GM15510 (cell line): ENCODE measurements around the gene SMIM38.

Experiments
- POLR2A ChIP-seq: IDR thresholded peaks from 3 replicates; pipeline ENCODE4 v1.6.1; 2011; ENCODE audit warnings: borderline replicate concordance; ENCODE audit not compliant: insufficient read length; ENCODE audit errors: extremely low read depth

The SMIM38 gene

DNA sequence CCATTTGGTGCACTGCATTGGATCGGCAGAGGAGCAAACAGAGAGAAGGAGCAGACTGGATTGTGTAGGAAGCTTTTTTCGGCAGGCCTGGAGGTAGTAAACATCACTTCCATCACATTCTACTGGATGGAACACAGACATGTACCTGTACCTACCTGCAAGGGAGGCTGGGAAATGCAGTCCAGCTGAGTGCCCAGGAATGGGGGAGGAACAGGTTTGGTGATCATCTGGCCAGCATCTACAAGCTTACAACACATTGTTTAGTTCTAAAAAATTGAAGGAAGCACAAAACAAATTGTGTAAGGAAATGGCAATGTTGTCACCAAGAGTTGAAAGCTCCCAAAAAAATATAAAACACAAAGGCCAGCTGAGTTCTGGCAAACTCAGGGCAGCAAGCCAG is 19.1 kb downstream of the SMIM38 start:
- no peak for TF ChIP-seq POLR2A

DNA sequence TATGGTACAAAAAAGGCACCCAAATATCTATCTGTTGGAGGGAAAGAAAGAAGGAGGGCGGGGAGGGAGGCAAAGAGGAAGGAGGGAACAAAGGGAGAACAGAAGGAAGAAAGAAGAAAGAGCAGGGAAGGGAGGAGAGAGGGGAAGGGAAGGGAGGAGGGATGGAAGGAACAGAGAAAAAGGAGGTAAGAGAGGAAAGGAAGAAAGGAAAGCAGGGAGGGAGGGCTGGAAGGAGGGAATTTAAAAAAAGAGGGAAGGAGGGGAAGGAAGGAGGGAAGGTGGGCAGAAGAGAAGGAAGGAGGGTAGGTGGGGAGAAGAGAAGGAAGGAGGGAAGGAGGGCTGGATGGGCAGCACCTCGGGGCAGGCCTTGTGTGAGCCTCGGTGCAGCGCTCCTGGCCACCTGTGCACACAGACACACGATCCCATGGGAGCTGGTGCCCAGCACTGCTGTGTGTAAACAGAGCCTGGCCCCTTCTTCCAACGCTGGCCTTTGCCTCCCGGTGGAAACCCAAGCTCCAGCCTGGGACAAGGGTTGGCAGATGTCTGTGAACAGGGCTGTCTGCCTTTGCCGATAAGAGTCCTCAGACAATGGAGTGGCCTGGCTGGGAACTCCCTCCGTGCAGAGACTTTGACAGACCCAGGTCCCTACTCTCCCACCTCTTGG is 23.2 kb downstream of the SMIM38 start:
- TF ChIP-seq POLR2A = no peak

DNA sequence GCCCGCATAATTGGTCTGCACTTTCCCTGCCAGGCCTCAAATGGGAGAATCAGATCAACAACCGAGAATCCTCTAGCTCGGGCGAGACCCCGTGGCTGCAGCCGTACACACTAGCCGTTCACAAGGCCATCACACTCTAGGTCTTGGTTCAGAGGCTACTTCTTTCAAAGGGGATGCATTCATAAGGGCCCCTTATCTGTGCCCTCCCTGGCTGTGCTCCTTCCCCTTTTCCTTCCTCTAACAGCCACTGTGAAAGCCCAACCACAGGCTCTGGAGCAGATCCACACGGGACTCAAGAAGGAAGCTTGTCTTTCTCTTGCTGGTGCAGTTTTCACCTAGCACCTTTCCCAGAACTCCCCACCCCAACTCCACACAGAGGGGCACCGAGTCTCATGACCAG is 24.5 kb downstream of the SMIM38 start:
- no peak for TF ChIP-seq POLR2A

GRCh38 chr11:69180726-69181125 is 25.0 kb downstream of the SMIM38 start:
- TF ChIP-seq POLR2A = no peak

GRCh38 chr11:69183613-69184012 is 27.9 kb downstream of the SMIM38 start:
- TF ChIP-seq POLR2A = no peak

DNA sequence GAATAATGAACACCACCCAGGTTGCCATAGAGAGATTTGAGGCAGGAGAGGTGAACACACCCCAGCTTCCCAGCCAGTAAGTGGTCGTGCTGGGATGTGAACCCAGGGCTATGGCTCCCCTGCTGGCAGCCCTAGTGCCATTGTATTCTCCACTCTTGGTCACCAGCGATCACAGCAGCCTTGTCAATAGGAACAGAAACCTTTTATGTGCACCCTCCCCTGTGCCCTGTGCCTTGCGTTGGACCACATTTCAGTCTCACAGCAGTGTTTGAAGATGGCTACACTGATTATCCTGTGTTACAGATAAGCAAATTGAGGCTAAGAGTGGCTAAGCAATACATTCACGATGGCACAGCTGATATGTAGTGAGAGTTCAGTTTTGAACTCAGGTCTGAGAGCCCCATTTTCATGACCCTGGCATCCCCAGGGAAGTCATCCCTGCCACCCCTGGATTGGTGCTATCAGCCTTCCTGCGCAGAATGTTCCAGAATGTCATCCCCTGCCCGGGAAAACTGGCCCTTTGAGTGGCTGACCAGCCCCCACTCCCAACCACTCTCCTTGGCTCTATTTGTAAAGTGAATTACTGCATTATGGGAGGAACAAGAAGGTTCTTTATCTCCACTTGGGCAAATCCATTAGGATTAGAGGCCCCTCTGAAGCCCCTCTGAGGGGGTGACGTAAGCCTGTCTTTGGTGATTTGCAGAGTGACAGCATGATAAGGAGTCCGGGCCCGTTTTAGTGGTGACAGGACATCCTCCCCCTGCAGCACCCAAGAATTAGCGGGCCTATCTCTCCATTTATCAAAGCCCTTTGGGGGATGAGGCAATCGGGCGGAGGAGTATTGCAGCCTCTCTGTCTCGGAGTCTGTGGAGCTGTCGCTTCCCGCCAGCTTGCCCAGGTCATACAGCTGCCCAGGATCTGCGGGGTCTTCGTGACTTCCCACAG is 30.9 kb downstream of the SMIM38 start:
- no peak for TF ChIP-seq POLR2A

DNA sequence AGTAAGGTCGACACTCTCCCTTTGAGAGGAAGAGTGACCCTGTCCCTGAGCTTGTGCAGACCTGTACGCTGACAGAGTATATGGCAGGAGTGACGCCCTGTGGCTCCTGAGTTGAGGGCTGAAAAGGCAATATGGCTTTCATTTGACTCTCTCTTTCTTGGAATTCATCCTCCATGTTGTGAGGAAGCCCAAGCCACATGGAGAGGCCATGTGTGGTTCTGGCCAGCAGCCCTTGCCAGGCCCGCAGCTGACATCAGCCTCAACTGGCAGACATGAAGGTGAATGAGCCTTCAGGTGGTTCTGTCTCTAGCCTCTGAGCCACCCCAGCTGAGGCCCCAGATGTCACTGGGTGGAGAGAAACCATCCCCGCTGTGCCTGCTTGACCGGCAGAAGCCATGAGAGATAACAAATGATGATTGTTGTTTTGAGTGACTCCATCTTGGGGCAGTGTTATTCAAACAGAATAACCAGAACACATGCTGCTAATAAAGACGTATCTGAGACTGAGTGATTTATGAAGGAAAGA is 31.9 kb downstream of the SMIM38 start:
- no peak for TF ChIP-seq POLR2A

DNA sequence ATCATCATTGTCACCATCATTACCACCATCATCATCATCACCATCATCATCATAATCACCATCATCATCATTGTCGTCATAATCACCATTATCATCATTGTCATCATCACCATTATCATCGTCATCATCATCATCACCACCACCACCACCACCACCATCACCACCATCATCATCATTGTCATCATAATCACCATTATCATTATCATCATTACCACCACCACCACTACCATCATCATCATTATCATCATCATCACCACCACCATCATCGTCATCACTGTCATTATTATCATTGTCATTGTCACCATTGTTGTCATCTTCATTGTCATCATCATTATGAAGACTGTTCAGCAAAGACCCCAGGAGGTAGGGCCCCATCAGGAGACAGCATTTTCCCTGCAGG is 33.3 kb downstream of the SMIM38 start:
- no peak for TF ChIP-seq POLR2A

DNA sequence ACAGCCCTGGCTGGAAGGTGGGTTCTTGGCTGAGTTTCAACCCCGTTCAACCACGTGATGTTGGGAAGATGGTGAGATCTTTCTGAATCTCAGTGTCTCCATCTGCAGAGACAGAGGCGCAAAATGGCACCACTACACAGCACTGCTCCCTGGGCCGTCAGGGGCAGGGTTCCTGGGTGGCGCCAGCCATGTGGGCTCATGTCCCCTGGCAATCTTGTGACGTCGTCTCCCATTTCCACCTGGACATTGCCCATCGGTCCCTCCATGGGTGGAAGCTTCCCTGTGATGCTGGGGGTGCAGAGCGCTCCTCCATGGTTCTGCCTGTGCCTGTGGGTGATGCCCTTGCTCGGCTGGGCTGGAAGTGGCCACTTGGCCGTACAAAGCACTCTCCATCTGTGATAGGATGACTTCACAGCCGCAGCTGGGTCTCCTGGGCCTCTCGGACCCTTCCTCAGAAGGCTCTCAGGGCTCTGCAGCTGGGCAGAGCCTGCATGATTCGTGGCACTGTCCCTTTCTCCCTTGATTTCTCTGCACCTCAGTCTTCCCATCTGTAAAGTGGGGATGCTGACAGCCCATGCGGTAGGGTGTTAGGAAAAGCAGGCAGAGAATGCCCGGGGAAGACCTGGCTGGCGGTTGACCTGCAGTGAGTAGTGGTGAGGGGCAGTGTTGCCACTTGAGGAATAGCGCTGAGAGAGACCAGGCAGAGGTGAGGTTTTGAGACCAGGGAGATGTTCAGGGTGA is 35.2 kb downstream of the SMIM38 start:
- TF ChIP-seq POLR2A = no peak

- TF ChIP-seq POLR2A = no peak
Observed at GRCh38 chr11:69192301-69192721, 36.6 kb downstream of the SMIM38 start.

DNA sequence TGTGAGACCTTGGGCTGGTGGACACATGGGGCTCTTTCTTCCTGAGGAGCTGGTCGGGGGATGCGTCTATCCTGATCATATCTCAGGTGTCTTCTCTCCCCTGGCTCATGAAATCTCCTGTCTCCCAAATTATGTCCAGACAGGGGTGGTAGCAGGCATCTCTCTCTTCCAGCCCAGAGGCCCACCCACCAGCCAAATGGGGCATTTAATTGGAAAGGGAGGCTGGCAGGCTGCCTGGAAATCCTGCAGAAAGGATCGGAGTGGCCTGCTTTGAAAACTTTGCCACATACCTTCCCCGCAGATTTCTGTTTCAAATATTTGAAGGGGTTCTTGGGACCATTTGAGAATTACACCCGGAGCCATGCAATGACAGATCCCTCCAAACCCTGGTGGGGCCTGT is 37.4 kb downstream of the SMIM38 start:
- TF ChIP-seq POLR2A = no peak

GRCh38 chr11:69193629-69194028 is 37.9 kb downstream of the SMIM38 start:
- TF ChIP-seq POLR2A = no peak

GRCh38 chr11:69194396-69194795 is 38.7 kb downstream of the SMIM38 start:
- no peak for TF ChIP-seq POLR2A

- TF ChIP-seq POLR2A = no peak
Observed at GRCh38 chr11:69194956-69195355, 39.2 kb downstream of the SMIM38 start.
